ENCODE results near the gene DNASE1L3. TPM values are rescaled to one million over a fixed set of nuclear protein-coding genes. Genes with fewer than 3 reads are reported as not detected.

DNASE1L3 gene
- total and polyA plus RNA-seq, 2 of the 13 experiments (the other 11 are each of a cell fraction or from before 2014, with no cell fraction given) = 0.86 to 1.7 TPM

DNA sequence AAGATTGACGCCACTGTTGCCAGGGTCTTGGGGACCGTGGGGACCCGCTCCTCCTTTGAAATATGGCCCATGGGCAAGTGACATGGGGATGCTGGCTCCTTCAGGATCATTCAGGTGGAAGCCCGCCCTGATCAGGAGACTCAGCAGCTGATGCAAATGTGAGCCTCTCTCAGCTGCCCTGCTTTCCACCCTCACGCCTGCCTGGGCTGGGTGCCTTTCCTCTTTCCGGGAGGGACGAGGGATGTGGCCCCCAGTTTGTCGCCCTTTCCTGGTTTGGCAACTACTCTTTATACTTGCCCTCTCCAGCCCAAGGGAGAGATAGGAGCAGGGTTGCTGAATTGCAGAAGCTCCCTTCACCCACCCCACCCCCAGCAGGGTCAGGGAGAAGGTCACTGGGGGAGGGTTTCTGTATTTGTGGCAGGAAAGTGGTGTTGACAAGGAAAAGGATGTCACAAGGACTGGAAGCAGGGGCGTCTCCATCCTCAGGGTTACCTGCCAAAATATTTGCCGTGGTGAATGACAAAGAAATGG, 21.8 kb downstream of the DNASE1L3 start (continued):
- TF ChIP-seq, protein P1, sequence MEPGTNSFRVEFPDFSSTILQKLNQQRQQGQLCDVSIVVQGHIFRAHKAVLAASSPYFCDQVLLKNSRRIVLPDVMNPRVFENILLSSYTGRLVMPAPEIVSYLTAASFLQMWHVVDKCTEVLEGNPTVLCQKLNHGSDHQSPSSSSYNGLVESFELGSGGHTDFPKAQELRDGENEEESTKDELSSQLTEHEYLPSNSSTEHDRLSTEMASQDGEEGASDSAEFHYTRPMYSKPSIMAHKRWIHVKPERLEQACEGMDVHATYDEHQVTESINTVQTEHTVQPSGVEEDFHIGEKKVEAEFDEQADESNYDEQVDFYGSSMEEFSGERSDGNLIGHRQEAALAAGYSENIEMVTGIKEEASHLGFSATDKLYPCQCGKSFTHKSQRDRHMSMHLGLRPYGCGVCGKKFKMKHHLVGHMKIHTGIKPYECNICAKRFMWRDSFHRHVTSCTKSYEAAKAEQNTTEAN (CRISPR knock-in tag; conservative IDR thresholded peaks at IDR 0.05) = 0 out of 2 replicates have a peak, but pooled peaks have one; percentile 36
- TF ChIP-seq ZNF660 (CRISPR knock-in tag; IDR thresholded peaks at IDR 0.05; ENCODE audit: borderline replicate concordance, low read depth) = no peak
- TF ChIP-seq ZNF232 (CRISPR knock-in tag; IDR thresholded peaks at IDR 0.05; ENCODE audit: borderline replicate concordance) = peak; percentile 48; the same call in 1 of the 2 replicates
- no peak for TF ChIP-seq NFYB (CRISPR knock-in tag; IDR thresholded peaks at IDR 0.05)
- TF ChIP-seq, protein P2, sequence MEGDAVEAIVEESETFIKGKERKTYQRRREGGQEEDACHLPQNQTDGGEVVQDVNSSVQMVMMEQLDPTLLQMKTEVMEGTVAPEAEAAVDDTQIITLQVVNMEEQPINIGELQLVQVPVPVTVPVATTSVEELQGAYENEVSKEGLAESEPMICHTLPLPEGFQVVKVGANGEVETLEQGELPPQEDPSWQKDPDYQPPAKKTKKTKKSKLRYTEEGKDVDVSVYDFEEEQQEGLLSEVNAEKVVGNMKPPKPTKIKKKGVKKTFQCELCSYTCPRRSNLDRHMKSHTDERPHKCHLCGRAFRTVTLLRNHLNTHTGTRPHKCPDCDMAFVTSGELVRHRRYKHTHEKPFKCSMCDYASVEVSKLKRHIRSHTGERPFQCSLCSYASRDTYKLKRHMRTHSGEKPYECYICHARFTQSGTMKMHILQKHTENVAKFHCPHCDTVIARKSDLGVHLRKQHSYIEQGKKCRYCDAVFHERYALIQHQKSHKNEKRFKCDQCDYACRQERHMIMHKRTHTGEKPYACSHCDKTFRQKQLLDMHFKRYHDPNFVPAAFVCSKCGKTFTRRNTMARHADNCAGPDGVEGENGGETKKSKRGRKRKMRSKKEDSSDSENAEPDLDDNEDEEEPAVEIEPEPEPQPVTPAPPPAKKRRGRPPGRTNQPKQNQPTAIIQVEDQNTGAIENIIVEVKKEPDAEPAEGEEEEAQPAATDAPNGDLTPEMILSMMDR (CRISPR knock-in tag; IDR thresholded peaks at IDR 0.05) = peak; percentile 27
- no peak for TF ChIP-seq TBP (CRISPR knock-in tag; IDR thresholded peaks at IDR 0.05)
- TF ChIP-seq, protein P3, sequence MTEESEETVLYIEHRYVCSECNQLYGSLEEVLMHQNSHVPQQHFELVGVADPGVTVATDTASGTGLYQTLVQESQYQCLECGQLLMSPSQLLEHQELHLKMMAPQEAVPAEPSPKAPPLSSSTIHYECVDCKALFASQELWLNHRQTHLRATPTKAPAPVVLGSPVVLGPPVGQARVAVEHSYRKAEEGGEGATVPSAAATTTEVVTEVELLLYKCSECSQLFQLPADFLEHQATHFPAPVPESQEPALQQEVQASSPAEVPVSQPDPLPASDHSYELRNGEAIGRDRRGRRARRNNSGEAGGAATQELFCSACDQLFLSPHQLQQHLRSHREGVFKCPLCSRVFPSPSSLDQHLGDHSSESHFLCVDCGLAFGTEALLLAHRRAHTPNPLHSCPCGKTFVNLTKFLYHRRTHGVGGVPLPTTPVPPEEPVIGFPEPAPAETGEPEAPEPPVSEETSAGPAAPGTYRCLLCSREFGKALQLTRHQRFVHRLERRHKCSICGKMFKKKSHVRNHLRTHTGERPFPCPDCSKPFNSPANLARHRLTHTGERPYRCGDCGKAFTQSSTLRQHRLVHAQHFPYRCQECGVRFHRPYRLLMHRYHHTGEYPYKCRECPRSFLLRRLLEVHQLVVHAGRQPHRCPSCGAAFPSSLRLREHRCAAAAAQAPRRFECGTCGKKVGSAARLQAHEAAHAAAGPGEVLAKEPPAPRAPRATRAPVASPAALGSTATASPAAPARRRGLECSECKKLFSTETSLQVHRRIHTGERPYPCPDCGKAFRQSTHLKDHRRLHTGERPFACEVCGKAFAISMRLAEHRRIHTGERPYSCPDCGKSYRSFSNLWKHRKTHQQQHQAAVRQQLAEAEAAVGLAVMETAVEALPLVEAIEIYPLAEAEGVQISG (CRISPR knock-in tag; IDR thresholded peaks at IDR 0.05) = no peak
- no peak for TF ChIP-seq ZNF251 (CRISPR knock-in tag; IDR thresholded peaks at IDR 0.05)
- no peak for TF ChIP-seq ZNF577 (CRISPR knock-in tag; IDR thresholded peaks at IDR 0.05; ENCODE audit: borderline replicate concordance, low read depth)
- TF ChIP-seq IRF2 (CRISPR knock-in tag; IDR thresholded peaks at IDR 0.05) = 0 out of 2 replicates have a peak, but pooled peaks have one; percentile 33
- no peak for TF ChIP-seq ZBTB21 (CRISPR knock-in tag; IDR thresholded peaks at IDR 0.05)
- TF ChIP-seq ZFP82 (CRISPR knock-in tag; IDR thresholded peaks at IDR 0.05; ENCODE audit: borderline replicate concordance) = no peak
- TF ChIP-seq, protein P4, sequence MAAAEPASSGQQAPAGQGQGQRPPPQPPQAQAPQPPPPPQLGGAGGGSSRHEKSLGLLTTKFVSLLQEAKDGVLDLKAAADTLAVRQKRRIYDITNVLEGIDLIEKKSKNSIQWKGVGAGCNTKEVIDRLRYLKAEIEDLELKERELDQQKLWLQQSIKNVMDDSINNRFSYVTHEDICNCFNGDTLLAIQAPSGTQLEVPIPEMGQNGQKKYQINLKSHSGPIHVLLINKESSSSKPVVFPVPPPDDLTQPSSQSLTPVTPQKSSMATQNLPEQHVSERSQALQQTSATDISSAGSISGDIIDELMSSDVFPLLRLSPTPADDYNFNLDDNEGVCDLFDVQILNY (CRISPR knock-in tag; conservative IDR thresholded peaks at IDR 0.05) = no peak
- TF ChIP-seq, protein P5, sequence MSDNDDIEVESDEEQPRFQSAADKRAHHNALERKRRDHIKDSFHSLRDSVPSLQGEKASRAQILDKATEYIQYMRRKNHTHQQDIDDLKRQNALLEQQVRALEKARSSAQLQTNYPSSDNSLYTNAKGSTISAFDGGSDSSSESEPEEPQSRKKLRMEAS (IDR thresholded peaks at IDR 0.05) = peak; percentile 17; the same call in 1 of the 2 replicates
- TF ChIP-seq, protein P6, sequence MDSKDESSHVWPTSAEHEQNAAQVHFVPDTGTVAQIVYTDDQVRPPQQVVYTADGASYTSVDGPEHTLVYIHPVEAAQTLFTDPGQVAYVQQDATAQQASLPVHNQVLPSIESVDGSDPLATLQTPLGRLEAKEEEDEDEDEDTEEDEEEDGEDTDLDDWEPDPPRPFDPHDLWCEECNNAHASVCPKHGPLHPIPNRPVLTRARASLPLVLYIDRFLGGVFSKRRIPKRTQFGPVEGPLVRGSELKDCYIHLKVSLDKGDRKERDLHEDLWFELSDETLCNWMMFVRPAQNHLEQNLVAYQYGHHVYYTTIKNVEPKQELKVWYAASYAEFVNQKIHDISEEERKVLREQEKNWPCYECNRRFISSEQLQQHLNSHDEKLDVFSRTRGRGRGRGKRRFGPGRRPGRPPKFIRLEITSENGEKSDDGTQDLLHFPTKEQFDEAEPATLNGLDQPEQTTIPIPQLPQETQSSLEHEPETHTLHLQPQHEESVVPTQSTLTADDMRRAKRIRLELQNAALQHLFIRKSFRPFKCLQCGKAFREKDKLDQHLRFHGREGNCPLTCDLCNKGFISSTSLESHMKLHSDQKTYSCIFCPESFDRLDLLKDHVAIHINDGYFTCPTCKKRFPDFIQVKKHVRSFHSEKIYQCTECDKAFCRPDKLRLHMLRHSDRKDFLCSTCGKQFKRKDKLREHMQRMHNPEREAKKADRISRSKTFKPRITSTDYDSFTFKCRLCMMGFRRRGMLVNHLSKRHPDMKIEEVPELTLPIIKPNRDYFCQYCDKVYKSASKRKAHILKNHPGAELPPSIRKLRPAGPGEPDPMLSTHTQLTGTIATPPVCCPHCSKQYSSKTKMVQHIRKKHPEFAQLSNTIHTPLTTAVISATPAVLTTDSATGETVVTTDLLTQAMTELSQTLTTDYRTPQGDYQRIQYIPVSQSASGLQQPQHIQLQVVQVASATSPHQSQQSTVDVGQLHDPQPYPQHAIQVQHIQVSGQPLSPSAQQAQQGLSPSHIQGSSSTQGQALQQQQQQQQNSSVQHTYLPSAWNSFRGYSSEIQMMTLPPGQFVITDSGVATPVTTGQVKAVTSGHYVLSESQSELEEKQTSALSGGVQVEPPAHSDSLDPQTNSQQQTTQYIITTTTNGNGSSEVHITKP (CRISPR knock-in tag; IDR thresholded peaks at IDR 0.05; ENCODE audit: low read depth) = no peak
- no peak for TF ChIP-seq KAT7 (CRISPR knock-in tag; IDR thresholded peaks at IDR 0.05; ENCODE audit: borderline replicate concordance)
- TF ChIP-seq REL (CRISPR knock-in tag; conservative IDR thresholded peaks at IDR 0.05) = no peak
- TF ChIP-seq, protein P7, sequence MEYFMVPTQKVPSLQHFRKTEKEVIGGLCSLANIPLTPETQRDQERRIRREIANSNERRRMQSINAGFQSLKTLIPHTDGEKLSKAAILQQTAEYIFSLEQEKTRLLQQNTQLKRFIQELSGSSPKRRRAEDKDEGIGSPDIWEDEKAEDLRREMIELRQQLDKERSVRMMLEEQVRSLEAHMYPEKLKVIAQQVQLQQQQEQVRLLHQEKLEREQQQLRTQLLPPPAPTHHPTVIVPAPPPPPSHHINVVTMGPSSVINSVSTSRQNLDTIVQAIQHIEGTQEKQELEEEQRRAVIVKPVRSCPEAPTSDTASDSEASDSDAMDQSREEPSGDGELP (IDR thresholded peaks at IDR 0.05; ENCODE audit: borderline replicate concordance, low read depth) = peak; percentile 65
